Epithelial cell of esophagus (primary cell): ENCODE measurements around the gene INHBE.
"Not testable (repeated sequence)": the region's sequence is repeated elsewhere in the genome, so short reads cannot be mapped to it uniquely, and the experiment has no call there.

ENCODE experiments used
- DNase-seq: peaks from one replicate; pipeline ENCODE4 v3.0.0; 2010; ENCODE audit warnings: low read depth
- H3K4me3 ChIP-seq: 2 replicates; pipeline ENCODE4 v1.5.1; 2011; ENCODE audit warnings: mild to moderate bottlenecking, low read length, control low read depth
- TF ChIP-seq, protein P1 (sequence below): IDR thresholded peaks from 2 replicates; pipeline ENCODE4 v1.5.1; 2011; ENCODE audit warnings: low read depth, mild to moderate bottlenecking, low read length, control low read depth, inconsistent platforms; ENCODE audit not compliant: insufficient read depth; ENCODE audit errors: missing control alignments

INHBE gene

GRCh38 chr12:57431654-57432188 is 23.4 kb upstream of the INHBE start:
- DNase-seq: no peak
- TF ChIP-seq, protein P1, sequence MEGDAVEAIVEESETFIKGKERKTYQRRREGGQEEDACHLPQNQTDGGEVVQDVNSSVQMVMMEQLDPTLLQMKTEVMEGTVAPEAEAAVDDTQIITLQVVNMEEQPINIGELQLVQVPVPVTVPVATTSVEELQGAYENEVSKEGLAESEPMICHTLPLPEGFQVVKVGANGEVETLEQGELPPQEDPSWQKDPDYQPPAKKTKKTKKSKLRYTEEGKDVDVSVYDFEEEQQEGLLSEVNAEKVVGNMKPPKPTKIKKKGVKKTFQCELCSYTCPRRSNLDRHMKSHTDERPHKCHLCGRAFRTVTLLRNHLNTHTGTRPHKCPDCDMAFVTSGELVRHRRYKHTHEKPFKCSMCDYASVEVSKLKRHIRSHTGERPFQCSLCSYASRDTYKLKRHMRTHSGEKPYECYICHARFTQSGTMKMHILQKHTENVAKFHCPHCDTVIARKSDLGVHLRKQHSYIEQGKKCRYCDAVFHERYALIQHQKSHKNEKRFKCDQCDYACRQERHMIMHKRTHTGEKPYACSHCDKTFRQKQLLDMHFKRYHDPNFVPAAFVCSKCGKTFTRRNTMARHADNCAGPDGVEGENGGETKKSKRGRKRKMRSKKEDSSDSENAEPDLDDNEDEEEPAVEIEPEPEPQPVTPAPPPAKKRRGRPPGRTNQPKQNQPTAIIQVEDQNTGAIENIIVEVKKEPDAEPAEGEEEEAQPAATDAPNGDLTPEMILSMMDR: no peak
- peak overlapping the region; percentile 53 for H3K4me3 ChIP-seq

DNA sequence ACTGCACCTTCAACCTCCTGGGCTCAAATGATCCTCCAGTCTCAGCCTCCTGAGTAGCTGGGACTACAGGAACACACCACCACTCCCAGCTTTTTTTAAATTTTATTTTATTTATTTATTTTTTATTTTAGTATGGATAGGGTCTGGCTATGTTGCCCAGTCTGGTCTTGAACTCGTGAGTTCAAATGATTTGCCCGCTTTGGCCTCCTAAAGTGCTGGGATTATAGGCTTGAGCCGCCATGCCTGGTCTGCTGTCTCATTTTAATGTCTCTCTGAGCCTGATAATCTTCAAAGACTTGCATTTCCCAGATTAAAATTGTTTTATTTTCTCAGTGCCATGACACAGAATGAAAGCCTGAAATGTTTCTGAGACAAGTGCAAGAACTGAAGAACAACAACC is 21.7 kb upstream of the INHBE start:
- H3K4me3 ChIP-seq: no peak overlapping the region
- TF ChIP-seq, protein P1: no peak
- DNase-seq: no peak

DNA sequence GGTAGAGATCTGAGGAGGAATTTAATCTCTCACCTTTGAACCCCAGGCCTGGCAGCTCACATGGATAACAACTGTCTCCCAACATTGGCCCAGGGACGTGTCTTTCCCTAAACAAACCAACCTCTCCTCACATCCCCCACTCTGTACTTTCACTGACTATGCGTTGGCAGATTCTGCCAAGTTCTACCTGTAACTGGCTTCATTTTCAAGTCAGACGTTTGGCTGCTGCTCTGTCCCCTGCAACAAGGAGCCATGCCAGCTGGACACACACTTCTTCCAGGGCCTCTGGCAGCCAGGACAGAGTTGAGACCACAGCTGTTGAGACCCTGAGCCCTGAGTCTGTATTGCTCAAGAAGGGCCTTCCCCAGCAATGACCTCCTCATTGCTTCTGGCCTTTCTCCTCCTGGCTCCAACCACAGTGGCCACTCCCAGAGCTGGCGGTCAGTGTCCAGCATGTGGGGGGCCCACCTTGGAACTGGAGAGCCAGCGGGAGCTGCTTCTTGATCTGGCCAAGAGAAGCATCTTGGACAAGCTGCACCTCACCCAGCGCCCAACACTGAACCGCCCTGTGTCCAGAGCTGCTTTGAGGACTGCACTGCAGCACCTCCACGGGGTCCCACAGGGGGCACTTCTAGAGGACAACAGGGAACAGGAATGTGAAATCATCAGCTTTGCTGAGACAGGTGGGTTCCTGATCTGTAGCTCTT is 20.4 kb upstream of the INHBE start, which contains the start of gene INHBC:
Gene INHBC (plus strand): TSS at position 268 of the 707 bp plus-strand sequence. CDS start 103 bp downstream, at position 371.
- TF ChIP-seq, protein P1: no peak
- no peak within 1 kb of the TSS for H3K4me3 ChIP-seq

GRCh38 chr12:57435293-57435692 is 19.8 kb upstream of the INHBE start:
- no peak for DNase-seq
- TF ChIP-seq, protein P1: no peak
- H3K4me3 ChIP-seq: no peak overlapping the region

More for the DNA sequence above, 20.4 kb upstream of the INHBE start, which contains the start of gene INHBC:
- DNase-seq: no peak

DNA sequence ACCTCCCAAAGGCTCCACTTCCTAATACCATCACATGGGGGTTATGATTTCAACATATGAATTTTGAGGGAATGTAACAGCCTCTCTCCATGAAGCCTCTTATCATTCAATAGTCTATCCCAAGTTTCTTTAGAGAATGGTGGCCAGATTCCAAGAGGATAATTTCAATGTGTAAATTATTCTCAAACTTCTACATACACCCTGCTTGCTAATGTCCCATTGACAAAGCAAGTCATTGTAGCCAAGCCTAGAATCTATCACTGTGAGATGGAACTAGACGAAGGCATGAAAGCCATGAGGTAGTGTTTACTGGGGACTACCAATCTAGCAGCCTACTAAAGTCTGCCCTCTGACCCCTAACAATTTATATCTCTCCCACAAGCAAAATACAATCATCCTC is 16.7 kb upstream of the INHBE start:
- no peak for DNase-seq
- TF ChIP-seq, protein P1: no peak
- H3K4me3 ChIP-seq: no peak overlapping the region

DNA sequence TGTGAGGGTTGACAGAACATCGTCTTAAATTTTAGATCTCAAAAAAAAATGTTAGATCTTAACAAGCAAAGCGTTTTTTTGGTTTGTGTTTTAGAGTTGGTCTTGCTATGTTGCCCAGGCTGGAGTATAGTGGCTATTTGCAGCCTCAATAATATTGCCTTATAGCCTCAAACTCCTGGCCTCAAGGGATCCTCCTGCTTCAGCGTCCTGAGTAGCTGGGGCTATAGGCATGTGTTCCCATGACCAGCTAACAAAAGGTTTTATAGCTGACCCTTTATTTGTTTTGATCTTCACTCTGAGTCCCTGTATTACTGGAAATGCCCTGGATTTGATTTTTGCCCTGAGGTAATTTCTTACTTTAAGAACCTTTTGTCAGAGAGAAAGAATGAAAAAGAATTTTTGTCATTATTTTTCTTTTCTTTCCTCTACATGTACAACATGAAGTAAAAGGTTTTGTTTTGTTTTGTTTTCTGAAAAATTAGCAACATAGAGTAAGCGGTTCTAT is 15.3 kb upstream of the INHBE start:
- TF ChIP-seq, protein P1: no peak
- H3K4me3 ChIP-seq: no peak overlapping the region
- no peak for DNase-seq

GRCh38 chr12:57441393-57441792 is 13.7 kb upstream of the INHBE start:
- not testable (repeated sequence) for DNase-seq, H3K4me3 ChIP-seq
